Smooth muscle cell (in vitro differentiated cells): ENCODE data around the gene NOP14. TPM values are rescaled to one million over a fixed set of nuclear protein-coding genes. Genes with fewer than 3 reads are reported as not detected.

Experiments
- DNase-seq: peaks from one replicate; lab custom pipeline; 2025; ENCODE audit not compliant: unreplicated experiment; lab: John Stamatoyannopoulos, UW
- H2AFZ ChIP-seq: fragments of 200-600 bp; sonication (generic); 2 replicates; pipeline ENCODE4 v1.6.0; 2016; ENCODE audit warnings: antibody characterized with exemption, low read depth, mild to moderate bottlenecking
- H3F3A ChIP-seq: fragments of 200-600 bp; sonication (generic); 2 replicates; pipeline ENCODE4 v1.6.0; 2017; ENCODE audit warnings: antibody characterized with exemption, low read depth
- H3K27ac ChIP-seq: fragments of 200-600 bp; sonication (generic); 2 replicates; pipeline ENCODE4 v1.5.1; 2016; ENCODE audit warnings: low read depth, mild to moderate bottlenecking
- H3K27me3 ChIP-seq: fragments of 200-600 bp; sonication (generic); 2 replicates; pipeline ENCODE4 v1.6.1; 2016; ENCODE audit warnings: low read depth, mild to moderate bottlenecking
- H3K36me3 ChIP-seq: fragments of 200-600 bp; sonication (generic); 2 replicates; pipeline ENCODE4 v1.5.1; 2016; ENCODE audit warnings: low read depth
- H3K4me1 ChIP-seq: fragments of 200-600 bp; sonication (generic); 2 replicates; pipeline ENCODE4 v1.5.1; 2016; ENCODE audit warnings: low read depth
- H3K4me2 ChIP-seq: fragments of 200-600 bp; sonication (generic); 2 replicates; pipeline ENCODE4 v1.6.0; 2016; ENCODE audit warnings: mild to moderate bottlenecking
- H3K4me3 ChIP-seq: fragments of 200-600 bp; sonication (generic); 2 replicates; pipeline ENCODE4 v1.5.1; 2016; ENCODE audit warnings: mild to moderate bottlenecking
- H3K79me2 ChIP-seq: fragments of 200-600 bp; sonication (generic); 2 replicates; pipeline ENCODE4 v1.6.0; 2016; ENCODE audit warnings: low read depth, mild to moderate bottlenecking
- H3K9ac ChIP-seq: fragments of 200-600 bp; sonication (generic); 2 replicates; pipeline ENCODE4 v1.6.0; 2016; ENCODE audit warnings: low read depth
- H3K9me3 ChIP-seq: fragments of 200-600 bp; sonication (generic); replicated peaks from 2 replicates; pipeline ENCODE4 v1.5.1; 2016; ENCODE audit warnings: low read depth
- H4K20me1 ChIP-seq: fragments of 200-600 bp; sonication (generic); 2 replicates; pipeline ENCODE4 v1.6.0; 2016; ENCODE audit warnings: low read depth
- WGBS: methylation state at CpG from one replicate; pipeline ENCODE4 v1.1.7; 2016; ENCODE audit warnings: low lambda C conversion rate; 5-methylcytosine and 5-hydroxymethylcytosine counted together
- polyA plus RNA-seq: library from polyadenylated mRNA; unstranded; fragments of >200 nt; fragmentation: Nextera tagmentation; extraction: Ambion mirVana; gene quantifications from 2 replicates; pipeline ENCODE4 v1.2.1, GENCODE V29; 2016
- total RNA-seq: library from RNA; depleted of rRNA; stranded (reverse); fragments of >200 nt; gene quantifications from 2 replicates; pipeline ENCODE4 v1.2.3, GENCODE V29; 2014
- TF ChIP-seq, protein P1 (sequence below): fragments of 200-600 bp; sonication (generic); IDR thresholded peaks from 2 replicates; pipeline ENCODE4 v1.5.1; 2017; ENCODE audit warnings: borderline replicate concordance, mild to moderate bottlenecking, antibody characterized with exemption; ENCODE audit not compliant: insufficient read depth, poor library complexity, severe bottlenecking

NOP14 gene
- 12.9 and 18.5 TPM in 2 replicates for total RNA-seq
- polyA plus RNA-seq = 10.0 and 10.9 TPM in 2 replicates

DNA sequence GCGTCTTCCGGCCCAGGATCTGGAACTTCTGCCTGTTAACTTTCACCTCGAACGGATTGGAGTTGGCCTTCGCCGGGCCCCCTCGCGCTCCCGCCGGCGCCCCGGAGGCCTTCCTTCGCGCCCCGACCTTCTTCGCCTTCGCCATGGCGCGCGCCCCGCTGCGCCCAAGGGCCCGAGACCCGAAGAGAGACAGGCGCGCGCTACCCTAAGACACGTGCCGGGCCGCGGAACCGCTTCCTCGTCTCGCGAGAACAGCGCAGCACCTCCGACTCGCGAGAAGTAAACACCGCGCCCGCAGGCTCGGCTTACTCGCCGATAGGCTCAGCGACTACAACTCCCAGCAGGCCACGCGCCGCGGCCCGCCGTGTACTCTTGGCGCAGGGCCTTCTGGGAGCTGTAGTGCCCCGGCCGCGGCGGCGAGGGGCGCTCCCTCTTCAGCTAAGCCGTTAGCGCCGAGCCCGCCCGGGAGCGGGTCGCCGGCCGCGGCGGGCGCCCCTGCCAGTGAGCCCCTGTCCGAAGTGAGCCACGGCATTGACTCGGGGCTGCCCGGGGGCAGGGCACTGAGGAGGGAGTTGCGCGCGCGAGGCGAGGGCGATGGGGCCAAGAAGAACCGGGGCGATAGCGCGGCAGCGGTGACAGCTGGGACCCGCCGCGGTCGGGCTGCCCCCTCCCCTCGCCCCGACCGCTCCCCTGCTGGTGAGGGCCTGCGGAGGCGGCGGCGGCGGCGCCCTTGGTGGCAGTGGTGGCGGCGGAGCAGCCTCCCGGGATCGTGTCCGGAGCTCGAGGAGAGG, at the start of gene NOP14, which contains the start of gene GRK4:
TSS of gene NOP14 (minus strand) at position 232 of the 791 bp plus-strand sequence. CDS start at position 145, 87 bp downstream.
TSS of gene GRK4 (plus strand) at position 397 of the 791 bp plus-strand sequence. CDS start 500 bp downstream, outside the sequence.
- Histone ChIP-seq H3K36me3 (no peaks in the 10 kb centered on the region), H4K20me1 (peaks cover 31% of the 10 kb centered on the region), H2AFZ (peak within 1 kb of the TSS; percentile 90), H3K9me3 (no peaks in the 10 kb centered on the region), H3F3A (peaks cover 10% of the 10 kb centered on the region), H3K27ac (peak within 1 kb of the TSS; percentile 92), H3K4me2 (peak within 1 kb of the TSS; percentile 88), H3K79me2 (peaks cover 55% of the 10 kb centered on the region), H3K9ac (peak within 1 kb of the TSS; percentile 96), H3K4me3 (peak within 1 kb of the TSS; percentile 90), H3K4me1 (peaks cover 25% of the 10 kb centered on the region), H3K27me3 (no peaks in the 10 kb centered on the region)
- WGBS = under 1% methylated on average over 80 of the region's 105 CpGs
- TF ChIP-seq, protein P1, sequence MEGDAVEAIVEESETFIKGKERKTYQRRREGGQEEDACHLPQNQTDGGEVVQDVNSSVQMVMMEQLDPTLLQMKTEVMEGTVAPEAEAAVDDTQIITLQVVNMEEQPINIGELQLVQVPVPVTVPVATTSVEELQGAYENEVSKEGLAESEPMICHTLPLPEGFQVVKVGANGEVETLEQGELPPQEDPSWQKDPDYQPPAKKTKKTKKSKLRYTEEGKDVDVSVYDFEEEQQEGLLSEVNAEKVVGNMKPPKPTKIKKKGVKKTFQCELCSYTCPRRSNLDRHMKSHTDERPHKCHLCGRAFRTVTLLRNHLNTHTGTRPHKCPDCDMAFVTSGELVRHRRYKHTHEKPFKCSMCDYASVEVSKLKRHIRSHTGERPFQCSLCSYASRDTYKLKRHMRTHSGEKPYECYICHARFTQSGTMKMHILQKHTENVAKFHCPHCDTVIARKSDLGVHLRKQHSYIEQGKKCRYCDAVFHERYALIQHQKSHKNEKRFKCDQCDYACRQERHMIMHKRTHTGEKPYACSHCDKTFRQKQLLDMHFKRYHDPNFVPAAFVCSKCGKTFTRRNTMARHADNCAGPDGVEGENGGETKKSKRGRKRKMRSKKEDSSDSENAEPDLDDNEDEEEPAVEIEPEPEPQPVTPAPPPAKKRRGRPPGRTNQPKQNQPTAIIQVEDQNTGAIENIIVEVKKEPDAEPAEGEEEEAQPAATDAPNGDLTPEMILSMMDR = no peak
- peak; percentile 78 for DNase-seq

- H3K27me3 ChIP-seq = no peaks in the 10 kb centered on the region
- no peak overlapping the region for H3K4me3 ChIP-seq
- no peaks in the 10 kb centered on the region for H4K20me1 ChIP-seq
- TF ChIP-seq, protein P1 = no peak
- no peak overlapping the region for H3K27ac ChIP-seq
- WGBS = 94% methylated on average over 17 of the region's 17 CpGs
- H3F3A ChIP-seq = no peaks in the 10 kb centered on the region
- H3K4me2 ChIP-seq = no peak overlapping the region
- no peaks in the 10 kb centered on the region for H3K79me2 ChIP-seq
- DNase-seq = no peak
- H3K9me3 ChIP-seq = no peaks in the 10 kb centered on the region
- no peaks in the 10 kb centered on the region for H3K36me3 ChIP-seq
- H2AFZ ChIP-seq = no peak overlapping the region
- no peaks in the 10 kb centered on the region for H3K4me1 ChIP-seq
- H3K9ac ChIP-seq = no peak overlapping the region
These were observed 48.4 kb upstream of the NOP14 start for GRCh38 chr4:3011456-3012220.

- no peaks in the 10 kb centered on the region for H3K36me3 ChIP-seq
- no peak overlapping the region for H2AFZ ChIP-seq
- no peaks in the 10 kb centered on the region for H3K79me2 ChIP-seq
- H3K4me1 ChIP-seq = no peaks in the 10 kb centered on the region
- no peak for DNase-seq
- H4K20me1 ChIP-seq = no peaks in the 10 kb centered on the region
- TF ChIP-seq, protein P1 = no peak
- H3K27me3 ChIP-seq = no peaks in the 10 kb centered on the region
- H3F3A ChIP-seq = no peaks in the 10 kb centered on the region
- 65% methylated on average over 5 of the region's 5 CpGs for WGBS
- peak overlapping the region; percentile 4 for H3K27ac ChIP-seq
- H3K4me3 ChIP-seq = no peak overlapping the region
- H3K9me3 ChIP-seq = no peaks in the 10 kb centered on the region
- no peak overlapping the region for H3K4me2 ChIP-seq
- H3K9ac ChIP-seq = no peak overlapping the region
These were observed 47.8 kb upstream of the NOP14 start for GRCh38 chr4:3010998-3011397.
